Spleen (tissue), 11 donors: Measurements from ENCODE around the gene ARSB. TPM values are rescaled to one million over a fixed set of nuclear protein-coding genes. Genes with fewer than 3 reads are reported as not detected.

ENCODE experiments used
- DNase-seq: peaks from one replicate; pipeline ENCODE4 v3.0.0-alpha.2; 2020
- H3K27ac ChIP-seq, 8 donors: fragments of 200-600 bp; sonication (generic) in 7 of 8; 1 replicate in 4 of 8; 2 replicates in 4 of 8; pipeline versions ENCODE4 v1.5.0 to v1.8.0; 2016 to 2021; ENCODE audit warnings: inconsistent platforms in 4 of 8, mild to moderate bottlenecking in 4 of 8, moderate library complexity in 1 of 8
- H3K27me3 ChIP-seq, 7 donors: fragments of 200-600 bp; sonication (generic) in 6 of 7; replicated peaks in 1 of 7; 1 replicate in 4 of 7; 2 replicates in 3 of 7; pipeline versions ENCODE4 v1.5.0 to v1.8.0; 2016 to 2021; ENCODE audit warnings: inconsistent platforms in 3 of 7, mild to moderate bottlenecking in 1 of 7
- H3K36me3 ChIP-seq, 6 donors: fragments of 200-600 bp; sonication (generic) in 5 of 6; 1 replicate in 4 of 6; 2 replicates in 2 of 6; pipeline versions ENCODE4 v1.5.0 to v1.8.0; 2016 to 2021; ENCODE audit warnings: inconsistent platforms in 2 of 6
- H3K4me1 ChIP-seq, 6 donors: fragments of 200-600 bp; sonication (generic) in 5 of 6; 1 replicate in 3 of 6; 2 replicates in 3 of 6; pipeline versions ENCODE4 v1.5.0 to v1.8.0; 2016 to 2021; ENCODE audit warnings: inconsistent platforms in 3 of 6
- H3K4me3 ChIP-seq, 8 donors: fragments of 200-600 bp; sonication (generic) in 7 of 8; 1 replicate in 4 of 8; 2 replicates in 4 of 8; pipeline versions ENCODE4 v1.5.0 to v1.8.0; 2016 to 2021; ENCODE audit warnings: inconsistent platforms in 4 of 8, mild to moderate bottlenecking in 4 of 8, moderate library complexity in 2 of 8
- H3K9me3 ChIP-seq, 8 donors: fragments of 200-600 bp; sonication (generic) in 7 of 8; 1 replicate in 4 of 8; 2 replicates in 4 of 8; pipeline versions ENCODE4 v1.5.0 to v1.8.0; 2016 to 2021; ENCODE audit warnings: inconsistent platforms in 4 of 8
- CTCF ChIP-seq, 11 experiments: fragments of 200-600 bp in 7 of 11; fragments of 450-650 bp in 4 of 11; sonication (generic) in 4 of 11; IDR thresholded peaks in 8 of 11; conservative IDR thresholded peaks in 3 of 11; 1 replicate in 7 of 11; 2 replicates in 4 of 11; pipeline versions ENCODE4 v1.4.0 to v1.8.0; 2016 to 2021; ENCODE audit warnings: antibody characterized with exemption in 11 of 11, inconsistent platforms in 4 of 11, mild to moderate bottlenecking in 1 of 11
- POLR2A ChIP-seq, 3 donors: fragments of 450-650 bp; IDR thresholded peaks; one replicate each; pipeline ENCODE4 v1.5.1; 2017; ENCODE audit warnings: antibody characterized with exemption in 3 of 3, mild to moderate bottlenecking in 1 of 3
- POLR2AphosphoS5 ChIP-seq, 3 donors: sonication (generic); formaldehyde crosslinking; IDR thresholded peaks; one replicate each; pipeline ENCODE4 v1.5.1; 2017; ENCODE audit warnings: antibody characterized with exemption in 3 of 3
- WGBS, 5 donors: extraction: QIAGEN DNeasy Blood & Tissue Kit in 3 of 5; methylation state at CpG; one replicate each; pipeline versions ENCODE4 v1.1.5 to v1.1.7; 2013 to 2018; 5-methylcytosine and 5-hydroxymethylcytosine counted together
- intact Hi-C: fragments of 100-400 bp; cut with DNase I; formaldehyde crosslinking; loops from one replicate; pipeline ENCODE4 v1.15.0; 2023; ENCODE audit warnings: low total_unique reads
- polyA plus RNA-seq, 3 donors: library from polyadenylated mRNA; stranded (reverse); fragments of 200-250 nt; gene quantifications; one replicate each; pipeline ENCODE4 v1.2.1, GENCODE V29; 2013
- total RNA-seq, 7 donors: library from RNA; depleted of rRNA in 3 of 7; stranded (reverse); fragments of >200 nt in 3 of 7; fragmentation: NEBNext Ultra II Directional in 4 of 7; extraction: Animal tissue kit (Norgen Biotek cat#: 25700) in 4 of 7; gene quantifications; one replicate each; pipeline versions ENCODE4 v1.1.0 to v1.2.1, GENCODE V29; 2016 to 2021
- donor health status: healthy with polysubstance abuse.
- donor health status: DM: no; HTN: no; CAD: no; lungs with moderate emphysema.
- donor health status: DM: no; HTN: no; CAD: no.
- donor health status: Bipolar disorder and iron deficiency.
- donor health status: healthy.
- donor health status: DM: no; HTN: no; CAD: no.
- donor health status: DM: yes; HTN: yes; CAD: no.

The ARSB gene
- total and polyA plus RNA-seq, 10 donors, result 1.1 to 18.5 (median 11.1) TPM

- TF ChIP-seq CTCF (IDR thresholded peaks at IDR 0.05 in 8 of 11, conservative IDR thresholded peaks at IDR 0.05 in 3 of 11), result no peak
- TF ChIP-seq POLR2AphosphoS5 (IDR thresholded peaks at IDR 0.05), result no peak
- no peak for TF ChIP-seq POLR2A (IDR thresholded peaks at IDR 0.05)
- DNase-seq, result no peak
- intact Hi-C loops, result no loop called here
- Histone ChIP-seq H3K4me3 (no peak overlapping the region), H3K27ac (no peak overlapping the region), H3K4me1 (no peaks in the 10 kb centered on the region), H3K27me3 (no peaks in the 10 kb centered on the region), H3K9me3 (no peaks in the 10 kb centered on the region), H3K36me3 (peaks cover 0 to 33% (median 0%) of the 10 kb centered on the region in 6 donors)
- 88 to 94% (median 90%) methylated on average over 3 of the region's 3 CpGs for WGBS, 5 donors
Measured at GRCh38 chr5:78819166-78819565, 165.9 kb downstream of the ARSB start.

- intact Hi-C loops, result no loop called here
- whole genome bisulfite sequencing, 5 donors, result 87 to 99% (median 92%) methylated on average over 3 of the region's 3 CpGs
- Histone ChIP-seq H3K4me1 (no peaks in the 10 kb centered on the region), H3K4me3 (no peak overlapping the region), H3K27me3 (no peaks in the 10 kb centered on the region), H3K27ac (no peak overlapping the region), H3K9me3 (no peaks in the 10 kb centered on the region), H3K36me3 (peaks cover 0 to 33% (median 0%) of the 10 kb centered on the region in 6 donors)
- TF ChIP-seq CTCF (IDR thresholded peaks at IDR 0.05 in 8 of 11, conservative IDR thresholded peaks at IDR 0.05 in 3 of 11) (no peak), POLR2AphosphoS5 (IDR thresholded peaks at IDR 0.05) (no peak), POLR2A (IDR thresholded peaks at IDR 0.05) (no peak)
- no peak for DNase-seq
Measured at GRCh38 chr5:78816143-78816765, 168.9 kb downstream of the ARSB start.

GRCh38 chr5:78813906-78814530 is 171.1 kb downstream of the ARSB start:
- TF ChIP-seq CTCF (IDR thresholded peaks at IDR 0.05 in 8 of 11, conservative IDR thresholded peaks at IDR 0.05 in 3 of 11) (no peak), POLR2A (IDR thresholded peaks at IDR 0.05) (no peak)
- 93 to 99% (median 96%) methylated on average over 2 of the region's 2 CpGs for WGBS, 5 donors
- DNase-seq, result no peak
- H3K36me3 ChIP-seq, result peaks cover 0 to 27% (median 0%) of the 10 kb centered on the region in 6 donors
- H3K9me3 ChIP-seq, result no peaks in the 10 kb centered on the region
- H3K27ac ChIP-seq, result no peak overlapping the region
- no peaks in the 10 kb centered on the region for H3K4me1 ChIP-seq
- intact Hi-C loops, result no loop called here
- no peaks in the 10 kb centered on the region for H3K27me3 ChIP-seq
- no peak overlapping the region for H3K4me3 ChIP-seq

GRCh38 chr5:78813286-78813685 is 171.8 kb downstream of the ARSB start:
- DNase-seq, result no peak
- intact Hi-C loops, result no loop called here
- Histone ChIP-seq H3K27ac (no peak overlapping the region), H3K27me3 (no peaks in the 10 kb centered on the region), H3K9me3 (no peaks in the 10 kb centered on the region), H3K36me3 (peaks cover 0 to 27% (median 0%) of the 10 kb centered on the region in 6 donors), H3K4me1 (no peaks in the 10 kb centered on the region), H3K4me3 (no peak overlapping the region)
- 88 to 100% (median 97%) methylated on average over 1 of the region's 1 CpG for WGBS, 5 donors
- TF ChIP-seq CTCF (IDR thresholded peaks at IDR 0.05 in 8 of 11, conservative IDR thresholded peaks at IDR 0.05 in 3 of 11), result no peak
- no peak for TF ChIP-seq POLR2AphosphoS5 (IDR thresholded peaks at IDR 0.05)
- no peak for TF ChIP-seq POLR2A (IDR thresholded peaks at IDR 0.05)
